Ovary (tissue), 3 donors: Measurements from ENCODE around the gene IGSF21.

Experiments used
- CTCF ChIP-seq, 3 donors: fragments of 450-650 bp in 2 of 3; fragments of 200-600 bp in 1 of 3; IDR thresholded peaks; one replicate each; pipeline versions ENCODE4 v1.5.1 to v1.8.0; 2016 to 2022; ENCODE audit warnings: antibody characterized with exemption in 3 of 3, mild to moderate bottlenecking in 1 of 3
- EP300 ChIP-seq: sonication (generic); formaldehyde crosslinking; IDR thresholded peaks from one replicate; pipeline ENCODE4 v1.6.1; 2017; ENCODE audit warnings: antibody characterized with exemption
- POLR2A ChIP-seq: fragments of 450-650 bp; IDR thresholded peaks from one replicate; pipeline ENCODE4 v1.6.1; 2017; ENCODE audit warnings: antibody characterized with exemption, mild to moderate bottlenecking, moderate library complexity
- donor health status: DM: no; HTN: no; CAD: no.

GRCh38 chr1:18126616-18127015, 19.0 kb downstream of the IGSF21 start:
- TF ChIP-seq CTCF (IDR thresholded peaks at IDR 0.05) (no peak), EP300 (no peak), POLR2A (no peak)
